HG03097 (cell line): ENCODE measurements around the gene RNF121.
"Not testable (repeated sequence)": the region's sequence is repeated elsewhere in the genome, so short reads cannot be mapped to it uniquely, and the experiment has no call there.

Experiments used
- ATAC-seq: cut with Tn5 transposase; IDR thresholded peaks from one replicate; pipeline ENCODE4 v1.9.1; 2021; ENCODE audit not compliant: unreplicated experiment, low FRiP score

The RNF121 gene

DNA sequence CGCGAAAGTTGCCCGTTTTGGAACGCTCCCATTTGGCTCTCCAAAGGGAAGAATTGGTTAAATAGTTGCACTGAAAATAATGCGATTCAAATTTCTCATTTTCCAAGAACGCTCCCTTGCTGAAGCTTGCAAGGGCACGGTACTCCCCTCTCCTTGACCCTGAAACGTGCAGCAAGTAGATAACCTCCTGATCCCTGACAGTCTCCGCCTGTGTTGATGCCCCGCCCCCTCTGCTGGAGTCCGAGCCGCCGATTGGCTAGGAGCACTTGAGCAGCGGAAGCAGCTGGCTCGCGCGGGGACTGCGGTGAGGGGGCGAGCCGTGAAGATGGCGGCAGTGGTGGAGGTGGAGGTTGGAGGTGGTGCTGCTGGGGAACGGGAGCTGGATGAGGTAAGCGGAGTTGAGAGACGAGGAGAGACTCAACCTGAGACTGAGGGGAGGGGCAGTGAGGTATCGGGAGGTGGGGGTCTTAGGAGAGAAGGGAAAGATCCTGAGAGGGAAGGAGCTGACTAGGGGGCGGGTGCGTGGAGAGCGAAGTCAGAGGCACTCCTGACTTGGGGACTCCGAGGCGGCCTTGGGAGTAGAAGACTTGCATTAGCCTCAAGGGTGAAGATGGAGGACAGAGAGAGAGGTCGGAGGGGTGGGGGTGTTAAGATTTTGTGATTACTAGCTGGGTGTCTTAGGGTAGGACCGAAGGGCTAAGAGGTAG, at the start of gene RNF121:
RNF121 (plus strand) TSS at position 310 of the 707 bp plus-strand sequence; CDS start at position 326, 16 bp downstream.
- peak; percentile 64 for ATAC-seq

DNA sequence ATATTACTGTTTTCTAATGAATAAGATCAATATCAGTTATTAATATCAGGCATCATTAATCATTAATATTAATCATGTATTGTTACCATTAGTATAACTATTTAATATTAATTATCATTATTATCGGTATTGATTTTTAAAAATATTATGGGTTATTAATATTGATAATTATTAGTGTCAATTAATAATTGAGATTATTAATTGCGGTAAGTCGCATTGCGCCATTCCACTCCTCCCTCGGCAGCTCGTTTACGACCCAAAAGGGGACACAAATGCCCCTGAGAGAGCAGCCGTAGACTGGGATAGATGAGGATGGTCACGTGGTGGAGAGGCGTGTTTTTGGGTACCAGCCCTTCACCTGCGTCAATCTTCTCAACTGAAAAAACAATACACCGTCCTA, 43.0 kb upstream of the RNF121 start:
- not testable (repeated sequence) for ATAC-seq

DNA sequence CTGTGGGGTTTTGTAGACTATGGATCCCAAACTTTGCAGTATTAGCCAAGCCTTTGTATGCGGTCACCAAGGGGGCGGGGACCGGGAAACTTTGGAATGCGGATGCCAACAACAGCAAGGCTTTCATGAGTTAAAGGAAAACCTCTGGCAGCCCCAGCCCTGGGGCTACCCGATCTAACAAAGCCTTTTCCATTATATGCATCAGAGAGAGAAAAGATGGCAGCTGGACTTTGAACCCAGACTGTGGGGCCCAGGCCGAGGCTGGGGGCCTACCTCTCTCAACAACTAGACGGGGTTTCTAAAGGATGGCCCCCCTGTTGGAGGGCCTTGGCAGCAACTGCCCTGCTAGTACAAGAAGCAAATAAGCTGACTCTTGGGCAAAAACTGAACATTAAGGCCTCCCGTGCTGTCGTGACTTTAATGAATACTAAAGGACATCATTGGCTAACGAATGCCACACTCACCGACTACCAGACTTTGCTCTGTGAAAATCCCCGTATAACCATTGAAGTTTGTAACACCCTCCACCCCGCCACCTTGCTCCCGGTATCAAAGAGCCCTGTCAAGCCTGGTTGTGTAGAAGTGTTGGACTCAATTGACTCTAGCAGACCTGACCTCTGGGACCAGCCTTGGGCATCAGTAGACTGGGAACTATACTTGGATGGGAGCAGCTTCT, 40.4 kb upstream of the RNF121 start:
- ATAC-seq, result not testable (repeated sequence)

DNA sequence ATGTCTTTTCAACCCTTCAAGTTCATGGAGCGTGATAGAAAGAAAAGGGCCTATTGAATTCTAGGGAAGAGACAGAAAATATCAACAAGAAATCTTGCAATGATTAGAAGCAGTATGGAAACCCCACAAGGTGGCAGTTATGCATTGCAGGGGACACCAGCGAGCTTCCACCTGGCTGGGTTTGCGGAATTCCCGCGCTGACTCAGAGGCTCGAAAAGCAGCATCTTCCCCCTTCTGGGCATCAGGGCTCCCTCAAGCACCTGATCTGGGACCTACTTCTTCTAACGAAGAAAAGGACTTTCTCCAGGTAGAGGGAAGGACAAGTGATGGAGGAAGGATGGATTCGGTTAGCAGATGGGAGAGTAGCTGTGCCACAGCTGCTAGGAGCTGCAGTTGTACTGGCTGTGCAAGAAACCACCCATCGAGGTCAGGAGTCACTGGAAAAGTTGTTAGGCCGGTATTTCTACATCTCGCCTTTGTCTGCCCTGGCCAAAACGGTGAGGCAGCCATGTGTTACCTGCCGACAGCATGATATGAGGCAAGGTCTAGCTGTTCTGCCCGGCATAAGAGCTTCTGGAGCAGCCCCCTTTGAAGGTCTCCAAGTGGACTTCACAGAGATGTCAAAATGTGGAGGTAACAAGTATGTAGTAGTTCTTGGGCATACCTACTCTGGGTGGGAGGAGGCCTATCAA, 39.5 kb upstream of the RNF121 start:
- not testable (repeated sequence) for ATAC-seq

DNA sequence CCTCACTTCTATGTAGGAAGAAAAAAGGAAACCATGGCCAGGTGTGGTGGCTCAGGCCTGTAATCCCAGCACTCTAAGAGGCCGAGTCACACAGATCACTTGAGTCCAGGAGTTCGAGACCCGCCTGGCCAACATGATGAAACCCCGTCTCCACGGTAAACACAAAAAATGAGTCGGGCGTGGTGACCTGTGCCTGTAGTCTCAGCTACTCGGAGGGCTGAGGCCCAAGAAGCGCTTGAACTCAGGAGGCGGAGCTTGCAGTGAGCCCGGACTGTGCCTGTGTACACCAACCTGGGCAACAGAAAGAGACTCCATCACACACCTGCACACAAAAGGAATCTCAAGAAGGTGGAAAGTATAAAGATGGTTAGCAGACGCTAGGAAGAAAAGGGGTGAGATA, 32.9 kb upstream of the RNF121 start:
- no peak for ATAC-seq

DNA sequence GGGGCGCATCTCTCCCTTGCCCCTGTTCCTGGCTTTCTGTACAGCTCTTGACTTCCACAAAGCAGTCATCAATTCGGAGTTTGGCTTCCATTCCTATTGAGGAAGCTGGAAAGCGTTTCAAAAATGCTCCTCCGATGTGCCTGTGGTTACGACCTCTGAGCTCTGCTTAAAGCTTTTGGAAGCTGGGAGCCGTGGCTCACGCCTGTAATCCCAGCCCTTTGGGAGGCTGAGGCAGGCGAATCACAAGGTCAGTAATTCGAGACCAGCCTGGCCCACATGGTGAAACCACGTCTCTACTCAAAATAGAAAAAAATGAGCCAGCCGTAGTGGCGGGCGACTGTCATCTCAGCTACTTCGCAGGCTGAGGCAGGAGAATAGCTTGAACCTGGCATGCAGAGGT, 27.7 kb upstream of the RNF121 start:
- ATAC-seq, result not testable (repeated sequence)

DNA sequence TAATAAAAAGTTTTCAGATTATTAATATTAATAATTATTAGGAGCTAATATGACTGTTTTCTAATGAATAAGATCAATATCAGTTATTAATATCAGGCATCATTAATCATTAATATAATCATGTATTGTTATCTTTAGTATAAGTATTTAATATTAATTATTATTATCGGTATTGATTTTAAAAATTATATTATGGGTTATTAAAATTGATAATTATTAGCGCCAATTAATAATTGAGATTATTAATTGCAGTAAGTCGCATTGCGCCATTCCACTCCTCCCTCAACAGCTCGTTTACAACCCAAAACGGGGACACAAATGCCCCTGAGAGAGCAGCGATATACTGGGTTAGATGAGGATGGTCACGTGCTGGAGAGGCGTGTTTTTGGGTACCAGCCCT, 20.6 kb upstream of the RNF121 start:
- ATAC-seq, result no peak

DNA sequence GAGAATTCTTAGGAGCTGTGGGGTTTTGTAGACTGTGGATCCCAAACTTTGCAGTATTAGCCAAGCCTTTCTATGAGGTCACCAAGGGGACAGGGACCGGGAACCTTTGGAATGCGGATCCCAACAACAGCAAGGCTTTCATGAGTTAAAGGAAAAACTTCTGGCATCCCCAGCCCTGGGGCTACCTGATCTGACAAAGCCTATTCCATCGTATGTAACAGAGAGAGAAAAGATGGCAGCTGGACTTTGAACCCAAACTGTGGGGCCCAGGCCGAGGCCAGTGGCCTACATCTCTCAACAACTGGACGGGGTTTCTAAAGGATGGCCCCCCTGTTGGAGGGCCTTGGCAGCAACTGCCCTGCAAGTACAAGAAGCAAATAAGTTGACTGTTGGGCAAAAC, 18.1 kb upstream of the RNF121 start:
- not testable (repeated sequence) for ATAC-seq

DNA sequence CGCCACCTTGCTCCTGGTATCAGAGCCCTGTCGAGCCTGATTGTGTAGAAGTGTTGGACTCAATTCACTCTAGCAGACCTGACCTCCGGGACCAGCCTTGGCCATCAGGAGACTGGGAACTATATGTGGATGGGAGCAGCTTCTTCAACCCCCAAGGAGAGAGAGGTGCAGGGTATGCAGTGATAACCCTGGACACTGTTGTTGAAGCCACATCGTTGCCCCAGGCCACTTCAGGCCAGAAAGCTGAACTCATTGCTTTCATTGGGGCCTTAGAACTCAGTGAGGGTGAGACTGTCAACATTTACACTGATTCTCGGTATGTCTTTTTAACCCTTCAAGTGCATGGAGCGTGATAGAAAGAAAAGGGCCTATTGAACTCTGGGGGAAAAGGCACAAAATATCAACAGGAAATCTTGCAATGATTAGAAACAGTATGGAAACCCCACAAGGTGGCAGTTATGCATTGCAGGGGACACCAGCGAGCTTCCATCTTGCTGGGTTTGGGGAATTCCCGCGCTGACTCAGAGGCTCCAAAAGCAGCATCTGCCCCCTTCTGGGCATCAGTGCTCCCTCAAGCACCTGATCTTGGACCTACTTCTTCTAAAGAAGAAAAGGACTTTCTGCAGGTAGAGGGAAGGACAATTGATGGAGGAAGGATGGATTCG, 17.4 kb upstream of the RNF121 start:
- not testable (repeated sequence) for ATAC-seq

DNA sequence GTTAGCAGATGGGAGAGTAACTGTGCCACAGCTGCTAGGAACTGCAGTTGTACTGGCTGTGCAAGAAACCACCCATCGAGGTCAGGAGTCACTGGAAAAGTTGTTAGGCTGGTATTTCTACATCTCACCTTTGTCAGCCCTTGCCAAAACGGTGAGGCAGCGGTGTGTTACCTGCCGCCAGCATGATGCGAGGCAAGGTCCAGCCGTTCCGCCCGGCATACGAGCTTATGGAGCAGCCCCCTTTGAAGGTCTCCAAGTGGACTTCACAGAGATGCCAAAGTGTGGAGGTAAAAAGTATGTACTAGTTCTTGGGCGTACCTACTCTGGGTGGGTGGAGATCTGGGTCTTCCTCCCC, 16.9 kb upstream of the RNF121 start:
- ATAC-seq, result not testable (repeated sequence)

DNA sequence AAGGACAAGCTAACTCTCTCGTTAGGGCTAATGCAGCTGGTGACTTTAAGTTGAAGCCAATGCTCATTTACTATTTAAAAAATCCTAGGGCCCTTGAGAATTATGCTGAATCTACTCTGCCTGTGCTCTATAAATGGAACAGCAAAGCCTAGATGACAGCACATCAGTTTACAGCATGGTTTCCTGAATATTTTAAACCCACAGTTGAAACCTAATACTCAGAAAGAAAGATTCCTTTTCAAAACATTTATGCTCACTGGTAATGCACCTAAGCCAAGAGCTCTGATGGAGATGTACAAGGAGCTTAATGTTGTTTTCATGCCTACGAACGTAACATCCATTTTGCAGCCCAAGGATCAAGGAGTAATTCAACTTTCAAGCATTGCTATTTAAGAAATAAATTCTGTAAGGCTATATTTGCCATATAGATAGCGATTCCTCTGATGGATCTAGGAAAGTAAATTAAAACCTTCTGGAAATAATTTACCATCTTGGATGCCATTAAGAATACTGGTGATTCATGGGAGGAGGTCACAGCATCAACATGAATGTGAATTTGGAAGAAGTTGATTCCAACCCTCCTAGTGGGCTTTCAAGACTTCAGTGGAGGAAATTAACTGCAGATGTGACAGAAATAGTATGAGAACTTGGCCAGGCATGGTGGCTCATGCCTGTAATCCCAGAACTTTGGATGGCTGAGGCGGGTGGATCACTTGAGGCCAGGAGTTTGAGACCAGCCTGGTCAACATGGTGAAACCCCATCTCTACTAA, 14.9 kb upstream of the RNF121 start:
- ATAC-seq, result no peak

DNA sequence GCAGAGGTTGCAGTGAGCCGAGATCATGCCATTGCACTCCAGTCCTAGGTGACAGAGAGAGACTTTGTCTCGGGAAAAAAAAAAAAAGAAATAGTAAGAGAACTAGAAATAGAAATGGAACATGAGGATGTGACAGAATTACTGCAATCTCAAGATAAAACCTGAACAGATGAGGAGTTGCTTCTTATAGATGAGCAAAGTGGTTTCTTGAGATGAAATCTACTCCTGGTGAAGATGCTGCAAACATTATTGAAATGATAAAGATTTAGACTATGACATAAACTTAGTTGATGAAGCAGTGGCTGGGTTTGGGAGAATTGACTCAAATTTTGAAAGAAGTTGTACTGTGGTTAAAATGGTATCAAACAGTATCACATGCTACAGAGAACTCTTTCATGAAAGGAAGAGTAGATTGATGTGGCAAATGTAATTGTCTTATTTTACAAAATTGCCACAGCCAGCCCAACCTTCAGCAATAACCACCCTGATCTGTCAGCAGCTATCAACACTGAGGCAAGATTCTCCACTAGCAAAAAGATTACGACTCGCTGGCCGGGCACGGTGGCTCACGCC, 14.1 kb upstream of the RNF121 start:
- ATAC-seq, result no peak

DNA sequence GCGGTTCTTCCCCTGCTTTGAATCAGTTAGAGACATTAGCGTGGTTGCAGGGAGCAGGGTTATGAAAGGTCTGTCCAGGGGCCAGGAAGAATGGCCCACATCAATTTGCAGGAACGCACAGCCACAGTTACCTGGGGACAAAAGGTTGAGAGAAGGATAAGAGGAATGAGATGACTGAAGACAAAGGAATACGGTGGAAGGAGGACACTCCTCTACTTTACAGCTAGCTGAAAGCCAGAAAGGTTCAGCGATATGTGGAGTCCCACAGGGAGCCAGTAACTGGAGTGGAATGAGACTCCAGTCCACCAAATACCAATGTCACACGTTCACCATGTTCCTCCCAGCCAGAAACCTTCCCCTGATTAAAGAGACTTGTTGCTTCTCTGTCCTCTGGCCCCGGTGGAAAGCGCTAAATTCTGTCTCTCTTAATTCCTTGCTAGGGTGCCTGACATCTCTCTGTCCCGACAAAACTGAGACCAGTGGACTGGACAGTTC, 11.2 kb upstream of the RNF121 start:
- ATAC-seq, result no peak

DNA sequence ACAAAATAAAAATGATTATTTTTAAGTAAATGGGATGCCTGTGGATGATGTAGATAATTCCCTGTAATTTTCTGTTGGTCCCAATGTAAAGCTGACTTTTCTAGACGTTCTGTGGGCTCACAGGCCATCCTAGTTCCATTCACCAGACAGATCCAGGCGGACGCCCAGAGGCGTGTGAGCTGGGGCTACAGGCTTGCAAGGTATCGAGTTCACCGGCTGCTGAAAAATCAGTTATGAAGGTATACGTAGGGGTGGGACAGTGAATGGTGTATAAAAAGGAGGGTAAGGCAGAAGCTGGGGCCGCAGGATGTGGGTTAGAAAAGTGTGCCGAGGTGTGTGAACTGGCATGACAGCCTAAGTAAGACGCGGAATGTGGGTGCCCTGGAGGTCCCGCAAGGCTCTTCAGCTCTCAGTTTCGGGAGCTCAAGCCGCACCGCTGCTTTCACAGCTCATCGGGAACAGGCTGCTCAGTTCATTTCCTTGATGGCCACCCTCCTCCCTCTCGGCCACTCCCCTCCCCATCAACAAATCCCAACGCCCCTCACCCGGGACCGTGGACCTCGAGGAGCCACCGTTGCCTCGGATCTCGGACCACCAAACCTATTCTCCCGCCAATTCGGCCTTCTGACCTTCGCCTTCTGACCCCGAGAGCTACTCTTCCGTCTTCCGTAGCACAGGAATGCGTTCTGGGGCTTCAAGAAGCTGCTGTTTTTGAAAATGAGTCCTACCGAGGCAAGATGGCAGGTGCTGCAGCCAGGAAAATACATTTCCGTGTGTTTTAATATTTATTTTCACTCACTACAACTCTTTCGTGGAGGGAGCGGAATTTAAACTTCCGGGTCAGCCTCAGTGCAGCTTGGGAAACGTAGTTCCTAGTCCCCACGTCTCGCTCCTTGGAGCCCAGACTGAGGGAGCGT, 768 bp upstream of the RNF121 start, which contains the start of gene XNDC1N:
XNDC1N (minus strand) TSS at position 775 of the 917 bp plus-strand sequence. CDS start 5,241 bp downstream, outside the sequence.
- peak; percentile 57 for ATAC-seq

DNA sequence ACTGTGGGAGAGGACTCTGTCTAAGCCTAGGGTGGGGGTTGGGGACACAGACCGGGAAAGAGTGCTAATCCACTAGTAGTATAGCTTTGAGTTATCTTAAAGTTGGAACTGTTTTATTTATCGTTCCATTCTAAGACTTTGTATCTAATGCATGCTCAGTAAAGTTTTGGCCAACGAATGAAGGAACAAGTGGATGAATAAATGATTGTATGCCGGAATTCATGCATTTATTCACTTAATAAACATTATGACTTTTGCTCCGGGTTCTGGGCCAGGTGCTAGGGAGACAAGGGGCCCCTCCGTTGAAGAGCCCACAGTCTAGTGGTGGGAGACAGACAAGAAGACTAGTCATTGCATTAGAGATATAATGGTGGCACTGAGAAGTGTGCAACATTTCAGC, 645 bp downstream of the RNF121 start:
- ATAC-seq, result no peak

DNA sequence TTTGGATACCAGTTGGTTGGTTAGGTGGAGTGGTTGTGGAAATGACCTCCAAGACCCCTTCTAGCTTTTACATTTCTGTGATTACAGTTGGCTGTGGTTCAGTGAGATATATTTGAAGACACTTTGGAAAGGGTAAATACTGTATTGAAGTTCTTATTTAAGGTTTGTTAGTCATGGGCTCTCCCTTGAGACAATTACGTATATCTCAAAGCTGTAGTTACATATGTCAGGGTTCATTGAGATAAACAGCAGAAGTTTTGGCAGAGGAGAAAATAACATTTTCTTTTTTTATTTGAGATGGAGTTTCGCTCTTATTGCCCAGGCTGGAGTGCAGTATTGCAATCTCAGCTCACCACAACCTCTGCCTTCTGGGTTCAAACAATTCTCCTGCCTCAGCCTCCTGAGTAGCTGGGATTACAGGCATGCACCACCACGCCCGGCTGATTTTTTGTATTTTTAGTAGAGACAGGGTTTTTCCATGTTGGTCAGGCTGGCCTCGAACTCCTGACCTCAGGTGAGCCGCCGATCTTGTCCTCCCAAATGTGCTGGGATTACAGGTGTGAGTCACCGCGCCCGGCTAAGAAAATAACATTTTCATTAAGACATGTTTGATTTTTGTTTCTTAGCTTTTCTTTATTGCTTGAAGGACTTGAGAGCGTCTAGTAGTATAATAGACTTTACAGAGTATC, 1.9 kb downstream of the RNF121 start:
- ATAC-seq, result no peak

DNA sequence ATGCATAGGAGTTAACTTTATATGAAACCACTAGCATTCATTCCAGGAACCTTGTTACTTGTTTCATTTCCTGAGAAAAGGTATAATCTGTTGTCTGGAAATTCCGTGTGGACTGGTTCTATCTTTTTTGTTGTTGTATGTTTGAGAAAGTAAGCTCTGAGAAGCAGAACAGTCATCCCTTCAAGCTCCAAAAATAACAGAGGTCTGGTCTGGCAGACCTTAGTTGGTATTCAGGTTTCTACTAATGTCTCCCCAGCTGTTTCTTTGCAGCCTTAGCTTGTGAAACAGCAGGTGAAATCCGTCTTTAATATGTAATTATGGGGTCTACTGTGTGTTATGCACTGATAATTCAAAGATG, 2.4 kb downstream of the RNF121 start:
- no peak for ATAC-seq
